HCT116 (cell line): ENCODE data around the gene CACNA1A. TPM values are rescaled to one million over a fixed set of nuclear protein-coding genes. Genes with fewer than 3 reads are reported as not detected.

ENCODE experiments used
- ATAC-seq: fragments of 200-7000 bp; cut with Tn5 transposase; 2 replicates; pipeline ENCODE4 v1.9.1; 2020; ENCODE audit warnings: mild to moderate bottlenecking, moderate library complexity
- BruUV-seq: library from RNA; stranded (reverse); fragments of 400-500 nt; replicated peaks from 2 replicates; lab custom pipeline; 2021; lab: Mats Ljungman, UMichigan
- CTCF ChIA-PET: fragments of 300-600 bp; sonication (Branson Sonifier 250); formaldehyde crosslinking; loops from one replicate; lab custom pipeline; 2021; ENCODE audit warnings: antibody characterized with exemption; lab: Charles Lee
- POLR2A ChIA-PET: fragments of 300-600, 350-600 bp; sonication (Branson Sonifier 250); formaldehyde crosslinking; loops from one replicate; lab custom pipeline; 2021; ENCODE audit warnings: antibody characterized with exemption; lab: Charles Lee
- RAD21 ChIA-PET, 2 experiments: fragments of 300-600 bp; sonication (Branson Sonifier 250); formaldehyde crosslinking; loops; one replicate each; lab custom pipeline; 2023; ENCODE audit warnings: low total read pairs in 2 of 2; ENCODE audit not compliant: uncharacterized antibody in 2 of 2, unreplicated experiment in 2 of 2, low non-redundant PET in 1 of 2; lab: Charles Lee
- DNase-seq: peaks from one replicate; pipeline ENCODE4 v3.0.0-alpha.2; 2010; ENCODE audit warnings: low read depth, low spot score
- H2AFZ ChIP-seq: fragments of 200-600 bp; shearing (Covaris generic), sonication (generic); 2 replicates; pipeline ENCODE4 v1.6.1; 2017; ENCODE audit warnings: low read depth, mixed run types, mixed read lengths, antibody characterized with exemption, low read length; ENCODE audit not compliant: poor library complexity, severe bottlenecking
- H3K27ac ChIP-seq: 2 replicates; pipeline ENCODE4 v1.5.1; 2012; ENCODE audit warnings: low read depth, low read length
- H3K27me3 ChIP-seq: fragments of 200-600 bp; sonication (generic); 2 replicates; pipeline ENCODE4 v1.6.1; 2016; ENCODE audit warnings: mixed run types, low read length, mixed read lengths; ENCODE audit not compliant: insufficient read depth
- H3K36me3 ChIP-seq, 2 experiments: fragments of 200-500 bp in 1 of 2; fragments of 200-600 bp in 1 of 2; sonication (Bioruptor generic) in 1 of 2; sonication (generic) in 1 of 2; 2 replicates each; pipeline versions ENCODE4 v1.5.1 to v1.6.1; 2014 to 2016; ENCODE audit warnings: low read length in 2 of 2, inconsistent platforms in 1 of 2, mixed read lengths in 1 of 2, mixed run types in 1 of 2; ENCODE audit not compliant: insufficient read depth in 2 of 2, control insufficient read depth in 1 of 2
- H3K4me1 ChIP-seq, 2 experiments: fragments of 200-600 bp in 1 of 2; sonication (generic) in 1 of 2; 2 replicates each; pipeline versions ENCODE4 v1.5.1 to v1.6.1; 2012 to 2017; ENCODE audit warnings: low read length in 2 of 2, inconsistent platforms in 1 of 2, mild to moderate bottlenecking in 1 of 2, mixed read lengths in 1 of 2, mixed run types in 1 of 2, moderate library complexity in 1 of 2; ENCODE audit not compliant: insufficient read depth in 2 of 2, control insufficient read depth in 1 of 2
- H3K4me2 ChIP-seq: fragments of 200-600 bp; sonication (generic); 2 replicates; pipeline ENCODE4 v1.6.1; 2017; ENCODE audit warnings: mixed run types, low read length, mixed read lengths
- H3K4me3 ChIP-seq, 2 experiments: fragments of 200-600 bp in 1 of 2; sonication (generic) in 1 of 2; replicated peaks in 1 of 2; 2 replicates each; pipeline ENCODE4 v1.5.1; 2011 to 2016; ENCODE audit warnings: low read length in 2 of 2, control low read depth in 1 of 2, low read depth in 1 of 2, mild to moderate bottlenecking in 1 of 2, mixed read lengths in 1 of 2, mixed run types in 1 of 2
- H3K79me2 ChIP-seq: fragments of 200-600 bp; sonication (generic); 2 replicates; pipeline ENCODE4 v1.6.1; 2017; ENCODE audit warnings: mild to moderate bottlenecking, mixed run types, low read length, moderate library complexity, mixed read lengths; ENCODE audit not compliant: insufficient read depth
- H3K9ac ChIP-seq: fragments of 200-600 bp; sonication (generic); 2 replicates; pipeline ENCODE4 v1.6.1; 2016; ENCODE audit warnings: low read length, mixed read lengths
- H3K9me2 ChIP-seq: fragments of 200-600 bp; sonication (generic), shearing (Covaris generic); 2 replicates; pipeline ENCODE4 v1.6.1; 2017; ENCODE audit warnings: mixed run types, mild to moderate bottlenecking, moderate library complexity; ENCODE audit not compliant: insufficient read depth
- H3K9me3 ChIP-seq, 2 experiments: fragments of 200-500 bp in 1 of 2; fragments of 200-600 bp in 1 of 2; sonication (Bioruptor generic) in 1 of 2; sonication (generic) in 1 of 2; 2 replicates each; pipeline ENCODE4 v1.6.1; 2014 to 2017; ENCODE audit warnings: low read length in 2 of 2, mixed read lengths in 2 of 2, inconsistent platforms in 1 of 2, low read depth in 1 of 2, mild to moderate bottlenecking in 1 of 2, mixed run types in 1 of 2, moderate library complexity in 1 of 2; ENCODE audit not compliant: control insufficient read depth in 1 of 2, insufficient read depth in 1 of 2
- H4K20me1 ChIP-seq: fragments of 200-600 bp; sonication (generic), shearing (Covaris generic); 2 replicates; pipeline ENCODE4 v1.6.1; 2017; ENCODE audit warnings: mixed run types, mild to moderate bottlenecking, moderate library complexity; ENCODE audit not compliant: insufficient read depth
- ATF3 ChIP-seq: IDR thresholded peaks from 2 replicates; pipeline ENCODE4 v1.6.1; 2012
- CEBPB ChIP-seq: IDR thresholded peaks from 2 replicates; pipeline ENCODE4 v1.6.1; 2012; ENCODE audit warnings: low read depth
- ELF1 ChIP-seq: IDR thresholded peaks from 2 replicates; pipeline ENCODE4 v1.6.1; 2012; ENCODE audit warnings: low read depth, borderline replicate concordance
- FOSL1 ChIP-seq: IDR thresholded peaks from 2 replicates; pipeline ENCODE4 v1.6.1; 2012; ENCODE audit warnings: low read depth
- JUND ChIP-seq: IDR thresholded peaks from 2 replicates; pipeline ENCODE4 v1.6.1; 2012
- MAX ChIP-seq: IDR thresholded peaks from 2 replicates; pipeline ENCODE4 v1.6.1; 2012
- RAD21 ChIP-seq: IDR thresholded peaks from 2 replicates; pipeline ENCODE4 v1.6.1; 2012; ENCODE audit warnings: low read depth, mild to moderate bottlenecking
- SP1 ChIP-seq: IDR thresholded peaks from 2 replicates; pipeline ENCODE4 v1.6.1; 2012; ENCODE audit warnings: low read depth
- SRF ChIP-seq: IDR thresholded peaks from 2 replicates; pipeline ENCODE4 v1.6.1; 2012; ENCODE audit warnings: low read depth
- TCF7L2 ChIP-seq: IDR thresholded peaks from 2 replicates; pipeline ENCODE4 v1.7.0; 2011; ENCODE audit warnings: borderline replicate concordance, inconsistent platforms; ENCODE audit not compliant: insufficient read depth, insufficient read length; ENCODE audit errors: extremely low read depth
- YY1 ChIP-seq: IDR thresholded peaks from 2 replicates; pipeline ENCODE4 v1.6.1; 2011; ENCODE audit warnings: low read length, low read depth, moderate library complexity, mild to moderate bottlenecking; ENCODE audit not compliant: insufficient replicate concordance; ENCODE audit errors: extremely low read depth
- ZFX ChIP-seq: fragments of 450-650 bp; IDR thresholded peaks from 2 replicates; pipeline ENCODE4 v1.6.1; 2017
- intact Hi-C: fragments of 100-400 bp; cut with micrococcal nuclease; formaldehyde crosslinking; loops from 2 replicates; pipeline ENCODE4 v1.10.0; 2022
- total RNA-seq: library from RNA; stranded (reverse); gene quantifications from one replicate; pipeline ENCODE4 v1.2.1, GENCODE V29; 2021; ENCODE audit not compliant: unreplicated experiment

The CACNA1A gene
- total RNA-seq, 1 experiment from 2014 or later, result 7.5 TPM

- intact Hi-C loops, result no loop called here
- Histone ChIP-seq H3K27ac (no peak overlapping the region), H3K4me2 (no peak overlapping the region), H3K9ac (no peak overlapping the region), H3K9me3 (no peaks in the 10 kb centered on the region), H3K79me2 (no peaks in the 10 kb centered on the region), H3K4me1 (no peaks in the 10 kb centered on the region), H3K27me3 (no peaks in the 10 kb centered on the region), H2AFZ (no peak overlapping the region), H3K4me3 (no peak overlapping the region), H3K36me3 (no peaks in the 10 kb centered on the region), H3K9me2 (no peaks in the 10 kb centered on the region), H4K20me1 (no peaks in the 10 kb centered on the region)
- no peak for ATAC-seq
- no peak for TF ChIP-seq ZFX
- no peak for TF ChIP-seq FOSL1
- TF ChIP-seq TCF7L2, result no peak
- no peak for TF ChIP-seq MAX
- no peak for TF ChIP-seq YY1
- TF ChIP-seq SRF, result no peak
- TF ChIP-seq JUND, result no peak
- no peak for TF ChIP-seq ATF3
- no peak for TF ChIP-seq ELF1
- no peak for TF ChIP-seq CEBPB
- ChIA-PET POLR2A (no interaction called here), RAD21 (no interaction called here), CTCF (no interaction called here)
- no TSS peak for BruUV-seq
- DNase-seq, result no peak
Measured at GRCh38 chr19:13410946-13411345, 95.3 kb downstream of the CACNA1A start.

GRCh38 chr19:13408889-13409518, 97.3 kb downstream of the CACNA1A start:
- TF ChIP-seq RAD21 (no peak), SP1 (no peak), JUND (no peak)
- intact Hi-C loops, result no loop called here
- DNase-seq (no peak), ATAC-seq (no peak)
- ChIA-PET CTCF (interaction anchor here (0.5 kb wide), 1 partner anchor 74 kb away, joined by 3 read pairs; no protein-coding TSS in a partner anchor), POLR2A (no interaction called here), RAD21 (no interaction called here)
- no peaks in the 10 kb centered on the region for H3K27me3 ChIP-seq
- no peaks in the 10 kb centered on the region for H3K79me2 ChIP-seq
- no peaks in the 10 kb centered on the region for H3K36me3 ChIP-seq
- no peak overlapping the region for H3K4me2 ChIP-seq
- H3K9me3 ChIP-seq, result no peaks in the 10 kb centered on the region
- H3K4me1 ChIP-seq, result no peaks in the 10 kb centered on the region
- no TSS peak for BruUV-seq
- no peak overlapping the region for H3K4me3 ChIP-seq
- no peak overlapping the region for H3K27ac ChIP-seq
- no peaks in the 10 kb centered on the region for H4K20me1 ChIP-seq
- no peak overlapping the region for H2AFZ ChIP-seq
- H3K9ac ChIP-seq, result no peak overlapping the region
- no peaks in the 10 kb centered on the region for H3K9me2 ChIP-seq
